Epidermal melanocyte (primary cell): ENCODE results near the gene GHRH.

Experiments
- DNase-seq: peaks from one replicate; pipeline ENCODE4 v3.0.0; 2011; ENCODE audit warnings: low spot score; ENCODE audit not compliant: insufficient read length

Gene GHRH

DNA sequence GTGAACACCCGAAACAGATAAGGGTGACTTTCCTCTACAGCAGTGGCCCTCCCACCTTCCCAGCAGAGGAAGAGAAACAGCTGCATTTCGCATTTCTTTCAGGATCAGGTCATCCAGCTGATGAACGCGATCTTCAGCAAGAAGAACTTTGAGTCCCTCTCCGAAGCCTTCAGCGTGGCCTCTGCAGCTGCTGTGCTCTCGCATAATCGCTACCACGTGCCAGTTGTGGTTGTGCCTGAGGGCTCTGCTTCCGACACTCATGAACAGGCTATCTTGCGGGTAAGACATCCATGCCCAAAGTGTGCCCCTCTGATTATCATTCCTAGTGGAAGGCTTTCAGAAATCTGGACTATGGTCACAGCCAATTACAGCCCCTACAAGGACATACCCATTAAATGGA, 54.4 kb downstream of the GHRH start:
- peak; percentile 31 for DNase-seq

- no peak for DNase-seq
Observed at GRCh38 chr20:37205794-37206193, 55.8 kb downstream of the GHRH start.

DNA sequence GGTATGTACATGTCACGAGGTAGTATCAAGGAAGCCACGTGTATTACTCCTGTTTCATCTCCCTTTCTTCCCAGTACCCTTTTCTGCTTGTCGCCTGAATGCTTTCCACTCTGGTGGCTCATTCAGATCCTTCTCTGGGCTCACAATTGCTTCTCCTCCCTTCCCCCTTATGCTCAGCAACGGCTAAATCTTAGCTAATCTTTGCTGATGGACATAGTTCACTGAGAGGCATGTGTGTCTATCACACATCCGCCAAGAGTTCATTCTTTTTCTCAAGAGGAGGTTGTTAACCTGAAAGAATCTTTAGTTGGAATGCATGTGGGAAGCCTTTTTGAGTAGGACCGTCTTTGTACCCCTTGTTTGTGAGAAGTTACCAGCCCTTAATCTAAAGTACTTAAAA, 56.5 kb downstream of the GHRH start:
- no peak for DNase-seq

DNA sequence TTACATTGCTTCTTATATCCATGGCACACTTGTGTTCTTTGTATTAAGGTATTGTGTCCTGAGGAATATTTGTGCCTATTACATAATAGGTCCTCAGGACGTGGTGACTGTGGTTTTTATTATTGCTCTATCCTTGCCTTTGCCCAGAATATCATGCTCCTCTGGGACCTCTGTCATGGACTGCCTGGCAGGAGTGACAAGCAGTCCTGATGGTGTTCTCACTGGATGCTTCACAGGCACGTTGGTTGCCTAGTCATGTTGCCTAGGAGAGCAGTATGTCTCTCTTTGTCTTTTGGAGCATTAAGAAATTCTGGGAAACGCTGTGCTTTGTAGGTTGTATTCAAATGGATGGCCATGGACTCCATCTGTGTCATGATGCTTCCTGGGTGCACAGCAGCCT, 57.6 kb downstream of the GHRH start:
- no peak for DNase-seq

GRCh38 chr20:37202267-37202943, 59.2 kb downstream of the GHRH start:
- peak; percentile 84 for DNase-seq

DNA sequence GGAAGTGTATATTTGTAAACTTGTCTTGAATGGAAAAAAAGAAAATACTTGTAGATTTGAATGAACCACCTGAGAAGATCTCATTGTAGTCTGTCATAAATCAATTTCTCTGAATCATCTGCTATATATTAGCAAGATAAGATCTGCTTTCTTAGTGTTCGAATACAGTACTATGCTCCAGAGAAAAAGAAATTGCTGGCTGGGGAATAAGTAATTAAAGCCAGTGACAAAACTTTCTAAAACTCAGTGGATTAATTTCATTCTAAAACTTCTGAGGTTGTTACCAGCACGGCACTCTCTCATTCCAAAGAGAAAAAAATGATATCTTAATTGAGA, 59.8 kb downstream of the GHRH start:
- no peak for DNase-seq
